Breast epithelium (tissue), 3 donors: ENCODE results near the gene PLCL2.

Experiments used
- POLR2A ChIP-seq: fragments of 450-650 bp; IDR thresholded peaks from one replicate; pipeline ENCODE4 v1.6.1; 2016; ENCODE audit warnings: antibody characterized with exemption, mild to moderate bottlenecking, moderate library complexity
- TF ChIP-seq, protein P1 (sequence below), 3 donors: fragments of 450-650 bp; IDR thresholded peaks; one replicate each; pipeline ENCODE4 v1.5.1; 2016 to 2017; ENCODE audit warnings: antibody characterized with exemption in 3 of 3, mild to moderate bottlenecking in 3 of 3, moderate library complexity in 3 of 3

DNA sequence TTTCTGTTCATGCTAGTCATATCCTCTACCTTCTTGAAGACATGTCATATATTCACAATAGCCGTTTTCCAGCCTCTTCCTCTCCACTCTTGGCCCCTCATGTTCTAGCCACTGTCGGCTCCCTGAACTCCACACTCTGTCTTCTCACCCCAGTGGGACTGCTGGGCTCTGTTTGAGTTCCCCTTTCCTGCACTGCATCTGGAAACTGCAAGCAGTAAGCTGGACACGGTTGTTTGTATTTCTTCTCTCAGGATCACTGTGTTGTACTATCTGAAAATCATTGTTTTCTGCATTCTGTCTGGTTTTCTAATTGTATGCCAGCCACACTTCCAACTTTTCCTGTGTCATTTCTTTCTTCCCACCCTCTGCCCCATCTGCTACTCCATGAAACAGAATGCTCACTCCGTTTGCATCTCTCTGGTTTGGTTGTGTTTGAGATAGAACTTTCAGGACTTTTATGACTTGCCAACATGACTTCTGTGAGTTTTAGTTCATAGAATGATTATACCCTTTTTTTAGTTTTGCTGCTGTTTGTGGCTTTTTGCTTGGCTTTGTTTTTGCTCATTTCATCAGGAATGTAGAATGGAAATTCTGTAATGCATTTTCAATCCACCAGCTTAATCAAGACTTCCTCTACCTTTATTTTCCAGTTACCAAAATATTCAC lies 192.3 kb downstream of the PLCL2 start:
- TF ChIP-seq, protein P1, sequence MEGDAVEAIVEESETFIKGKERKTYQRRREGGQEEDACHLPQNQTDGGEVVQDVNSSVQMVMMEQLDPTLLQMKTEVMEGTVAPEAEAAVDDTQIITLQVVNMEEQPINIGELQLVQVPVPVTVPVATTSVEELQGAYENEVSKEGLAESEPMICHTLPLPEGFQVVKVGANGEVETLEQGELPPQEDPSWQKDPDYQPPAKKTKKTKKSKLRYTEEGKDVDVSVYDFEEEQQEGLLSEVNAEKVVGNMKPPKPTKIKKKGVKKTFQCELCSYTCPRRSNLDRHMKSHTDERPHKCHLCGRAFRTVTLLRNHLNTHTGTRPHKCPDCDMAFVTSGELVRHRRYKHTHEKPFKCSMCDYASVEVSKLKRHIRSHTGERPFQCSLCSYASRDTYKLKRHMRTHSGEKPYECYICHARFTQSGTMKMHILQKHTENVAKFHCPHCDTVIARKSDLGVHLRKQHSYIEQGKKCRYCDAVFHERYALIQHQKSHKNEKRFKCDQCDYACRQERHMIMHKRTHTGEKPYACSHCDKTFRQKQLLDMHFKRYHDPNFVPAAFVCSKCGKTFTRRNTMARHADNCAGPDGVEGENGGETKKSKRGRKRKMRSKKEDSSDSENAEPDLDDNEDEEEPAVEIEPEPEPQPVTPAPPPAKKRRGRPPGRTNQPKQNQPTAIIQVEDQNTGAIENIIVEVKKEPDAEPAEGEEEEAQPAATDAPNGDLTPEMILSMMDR (IDR thresholded peaks at IDR 0.05): no peak
- no peak for TF ChIP-seq POLR2A
